H1 (cell line): Measurements from ENCODE around the gene PTHLH. TPM values are rescaled to one million over a fixed set of nuclear protein-coding genes. Genes with fewer than 3 reads are reported as not detected.

Experiments used
- CTCF ChIA-PET: fragments of 300-600 bp; sonication (Branson Sonifier 250); formaldehyde crosslinking; loops from one replicate; lab custom pipeline; 2021; ENCODE audit not compliant: partially characterized antibody; lab: Charles Lee
- POLR2A ChIA-PET: fragments of 300-600 bp; sonication (Branson Sonifier 250); formaldehyde crosslinking; loops from one replicate; lab custom pipeline; 2021; ENCODE audit warnings: inconsistent platforms; ENCODE audit not compliant: partially characterized antibody; lab: Charles Lee
- DNase-seq, 2 experiments: peaks; one replicate each; pipeline versions ENCODE4 v3.0.0 to v3.0.0-alpha.2; 2010 to 2022; ENCODE audit warnings: low spot score in 2 of 2, low read depth in 1 of 2, mixed read lengths in 1 of 2
- FAIRE-seq: peaks from 2 replicates; lab custom pipeline; 2011; peaks lifted over from hg19 to GRCh38; lab: Jason Lieb, UNC
- H2AFZ ChIP-seq: 2 replicates; pipeline ENCODE4 v1.8.1; 2012; ENCODE audit warnings: low read length, inconsistent platforms
- H2AK5ac ChIP-seq: 2 replicates; pipeline ENCODE4 v1.6.1; 2013; ENCODE audit warnings: low read depth, low read length
- H2BK120ac ChIP-seq: replicated peaks from 2 replicates; pipeline ENCODE3; 2013; ENCODE audit warnings: low read depth, low read length, inconsistent platforms
- H2BK12ac ChIP-seq: 2 replicates; pipeline ENCODE4 v1.6.1; 2013; ENCODE audit warnings: low read depth, low read length
- H2BK15ac ChIP-seq: 2 replicates; pipeline ENCODE4 v1.6.1; 2013; ENCODE audit warnings: low read length
- H2BK20ac ChIP-seq: 2 replicates; pipeline ENCODE4 v1.6.1; 2013; ENCODE audit warnings: low read length
- H2BK5ac ChIP-seq: 2 replicates; pipeline ENCODE4 v1.6.1; 2013; ENCODE audit warnings: low read depth, low read length
- H3K14ac ChIP-seq: 2 replicates; pipeline ENCODE4 v1.6.1; 2013; ENCODE audit warnings: inconsistent platforms; ENCODE audit not compliant: insufficient read length
- H3K18ac ChIP-seq: 2 replicates; pipeline ENCODE4 v1.6.1; 2013; ENCODE audit warnings: low read length; ENCODE audit errors: extremely low read depth
- H3K23ac ChIP-seq: 2 replicates; pipeline ENCODE4 v1.6.1; 2013; ENCODE audit warnings: inconsistent platforms; ENCODE audit not compliant: insufficient read length
- H3K23me2 ChIP-seq: 2 replicates; pipeline ENCODE4 v1.6.1; 2013; ENCODE audit warnings: low read depth, low read length
- H3K27ac ChIP-seq: 2 replicates; pipeline ENCODE4 v1.6.1; 2011; ENCODE audit warnings: low read depth, low read length, inconsistent platforms
- H3K27me3 ChIP-seq, 4 experiments: replicated peaks in 1 of 4; 1 replicate in 1 of 4; 2 replicates in 3 of 4; pipeline versions ENCODE4 v1.6.1 to v1.8.1; 2011 to 2013; ENCODE audit warnings: low read length in 3 of 4, mild to moderate bottlenecking in 3 of 4, inconsistent platforms in 2 of 4, mixed read lengths in 2 of 4, moderate library complexity in 1 of 4; ENCODE audit not compliant: control insufficient read depth in 3 of 4, insufficient read depth in 3 of 4; ENCODE audit errors: extremely low read depth in 1 of 4
- H3K36me3 ChIP-seq, 4 experiments: 2 replicates each; pipeline versions ENCODE4 v1.6.1 to v1.8.1; 2011 to 2013; ENCODE audit warnings: mild to moderate bottlenecking in 4 of 4, low read length in 3 of 4, moderate library complexity in 2 of 4, control low read depth in 1 of 4, inconsistent platforms in 1 of 4; ENCODE audit not compliant: insufficient read depth in 4 of 4, control insufficient read depth in 2 of 4
- H3K4ac ChIP-seq: replicated peaks from 2 replicates; pipeline ENCODE3; 2013; ENCODE audit warnings: low read length, low read depth, mixed read lengths, inconsistent platforms; ENCODE audit not compliant: insufficient read length
- H3K4me1 ChIP-seq, 4 experiments: replicated peaks in 1 of 4; 1 replicate in 1 of 4; 2 replicates in 3 of 4; pipeline versions ENCODE4 v1.6.1 to v1.8.1; 2011 to 2013; ENCODE audit warnings: low read length in 3 of 4, inconsistent platforms in 2 of 4, mixed read lengths in 1 of 4; ENCODE audit not compliant: insufficient read depth in 4 of 4, control insufficient read depth in 3 of 4
- H3K4me2 ChIP-seq, 2 experiments: 2 replicates each; pipeline versions ENCODE4 v1.6.1 to v1.8.1; 2011 to 2013; ENCODE audit warnings: low read depth in 2 of 2, low read length in 2 of 2, control low read depth in 1 of 2, inconsistent platforms in 1 of 2, mild to moderate bottlenecking in 1 of 2; ENCODE audit not compliant: insufficient read depth in 1 of 2
- H3K4me3 ChIP-seq, 4 experiments: fragments of 200-600, 300-600 bp in 1 of 4; sonication (generic), shearing (Covaris generic), sonication (Bioruptor Twin) in 1 of 4; 2 replicates each; pipeline versions ENCODE4 v1.5.1 to v1.8.1; 2011 to 2016; ENCODE audit warnings: low read length in 4 of 4, low read depth in 3 of 4, control low read depth in 2 of 4, inconsistent platforms in 2 of 4, mild to moderate bottlenecking in 2 of 4, mixed read lengths in 1 of 4, moderate library complexity in 1 of 4; ENCODE audit not compliant: insufficient read depth in 2 of 4; ENCODE audit errors: extremely low read depth in 1 of 4
- H3K56ac ChIP-seq: replicated peaks from 2 replicates; pipeline ENCODE3; 2013; ENCODE audit warnings: low read depth, mild to moderate bottlenecking, mixed read lengths, low read length, inconsistent platforms; ENCODE audit not compliant: insufficient read length
- H3K79me1 ChIP-seq: 2 replicates; pipeline ENCODE4 v1.6.1; 2013; ENCODE audit warnings: low read depth, low read length, control low read depth
- H3K79me2 ChIP-seq, 2 experiments: 2 replicates each; pipeline versions ENCODE4 v1.6.1 to v1.8.1; 2012 to 2013; ENCODE audit warnings: low read length in 2 of 2, mild to moderate bottlenecking in 2 of 2, inconsistent platforms in 1 of 2; ENCODE audit not compliant: insufficient read depth in 2 of 2, control insufficient read depth in 1 of 2
- H3K9ac ChIP-seq, 4 experiments: replicated peaks in 1 of 4; 1 replicate in 1 of 4; 2 replicates in 3 of 4; pipeline versions ENCODE4 v1.6.1 to v1.8.1; 2011 to 2013; ENCODE audit warnings: low read depth in 3 of 4, low read length in 3 of 4, control low read depth in 2 of 4, mild to moderate bottlenecking in 2 of 4, moderate library complexity in 2 of 4, inconsistent platforms in 1 of 4; ENCODE audit errors: extremely low read depth in 1 of 4
- H3K9me3 ChIP-seq, 2 experiments: 2 replicates each; pipeline versions ENCODE4 v1.6.1 to v1.8.1; 2012 to 2013; ENCODE audit warnings: mild to moderate bottlenecking in 2 of 2, moderate library complexity in 2 of 2, control low read depth in 1 of 2, inconsistent platforms in 1 of 2, low read depth in 1 of 2, low read length in 1 of 2, mixed read lengths in 1 of 2; ENCODE audit not compliant: insufficient read depth in 2 of 2
- H4K20me1 ChIP-seq, 2 experiments: replicated peaks in 1 of 2; 2 replicates each; pipeline versions ENCODE3 to v1.8.1; 2011 to 2013; ENCODE audit warnings: inconsistent platforms in 2 of 2, low read length in 2 of 2, mild to moderate bottlenecking in 1 of 2; ENCODE audit not compliant: insufficient read depth in 2 of 2, control insufficient read depth in 1 of 2
- H4K5ac ChIP-seq: 2 replicates; pipeline ENCODE4 v1.6.1; 2013; ENCODE audit warnings: low read length, low read depth, mixed read lengths, inconsistent platforms; ENCODE audit not compliant: insufficient read length
- H4K8ac ChIP-seq: 2 replicates; pipeline ENCODE4 v1.8.0; 2013; ENCODE audit warnings: mild to moderate bottlenecking, moderate library complexity, low read length, inconsistent platforms; ENCODE audit not compliant: insufficient read depth; ENCODE audit errors: extremely low read depth
- H4K91ac ChIP-seq: replicated peaks from 2 replicates; pipeline ENCODE3; 2013; ENCODE audit warnings: low read length, mixed read lengths, inconsistent platforms; ENCODE audit not compliant: insufficient read length
- ASH2L ChIP-seq: fragments of 200-600, 300-600 bp; sonication (generic); IDR thresholded peaks from one replicate; pipeline ENCODE4 v1.7.1; 2017; ENCODE audit warnings: low read length
- CBX8 ChIP-seq: fragments of 300-800, 300-1000 bp; sonication (generic); IDR thresholded peaks from 2 replicates; pipeline ENCODE4 v1.7.1; 2016; ENCODE audit warnings: low read depth, low read length, borderline replicate concordance
- CEBPB ChIP-seq: IDR thresholded peaks from 2 replicates; pipeline ENCODE4 v1.6.1; 2012; ENCODE audit warnings: low read depth, low read length
- CTBP2 ChIP-seq: IDR thresholded peaks from 2 replicates; pipeline ENCODE4 v1.7.0; 2011; ENCODE audit warnings: borderline replicate concordance, mild to moderate bottlenecking, moderate library complexity, mixed read lengths, low read length; ENCODE audit not compliant: insufficient read depth, insufficient read length
- EGR1 ChIP-seq: IDR thresholded peaks from 2 replicates; pipeline ENCODE4 v1.6.1; 2011; ENCODE audit warnings: low read depth, low read length, borderline replicate concordance
- SAP30 ChIP-seq: fragments of 300-600 bp; sonication (generic); IDR thresholded peaks from 2 replicates; pipeline ENCODE4 v1.7.1; 2012; ENCODE audit warnings: low read length, moderate library complexity, mild to moderate bottlenecking, inconsistent platforms; ENCODE audit not compliant: insufficient read depth, insufficient replicate concordance
- TBP ChIP-seq: IDR thresholded peaks from 2 replicates; pipeline ENCODE4 v1.6.1; 2011; ENCODE audit warnings: low read depth, low read length, improper control_type of control experiment
- TEAD4 ChIP-seq: IDR thresholded peaks from 2 replicates; pipeline ENCODE4 v1.6.1; 2012; ENCODE audit warnings: low read depth, low read length, inconsistent platforms, mixed read lengths
- WGBS, 2 experiments: shearing (Covaris generic) in 1 of 2; methylation state at CpG; one replicate each; pipeline versions ENCODE4 v1.1.6 to v1.1.7; 2013 to 2015; ENCODE audit warnings: low lambda C conversion rate in 2 of 2, mixed read lengths in 2 of 2, inconsistent platforms in 1 of 2, low coverage in 1 of 2, missing lambda C conversion rate in 1 of 2; ENCODE audit not compliant: insufficient replicate concordance in 2 of 2, insufficient coverage in 1 of 2, insufficient read length in 1 of 2; ENCODE audit errors: extremely low coverage in 1 of 2, missing lambda C conversion rate in 1 of 2; 5-methylcytosine and 5-hydroxymethylcytosine counted together
- polyA plus RNA-seq, 7 experiments: library from polyadenylated mRNA; depleted of rRNA in 3 of 7; stranded (reverse) in 5 of 7; unstranded in 2 of 7; fragments of >200 nt in 5 of 7; fragments of 200-250 nt in 2 of 7; gene quantifications; 1 replicate in 5 of 7; 2 replicates in 1 of 7; 4 replicates in 1 of 7; pipeline versions ENCODE4 v1.2.1 to v1.2.3, GENCODE V29; 2011 to 2013; ENCODE audit warnings: missing spikeins in 2 of 7, mixed read lengths in 2 of 7
- total RNA-seq: library from RNA; stranded (reverse); fragmentation: NEBNext Ultra II Directional; extraction: Animal tissue kit (Norgen Biotek cat#: 25700); gene quantifications from 2 replicates; pipeline ENCODE4 v1.2.1, GENCODE V29; 2021

PTHLH gene
- total and polyA plus RNA-seq, 2 of the 8 experiments (the other 6 are each of a cell fraction or from before 2014, with no cell fraction given): 0.32 TPM; not detected in 1

DNA sequence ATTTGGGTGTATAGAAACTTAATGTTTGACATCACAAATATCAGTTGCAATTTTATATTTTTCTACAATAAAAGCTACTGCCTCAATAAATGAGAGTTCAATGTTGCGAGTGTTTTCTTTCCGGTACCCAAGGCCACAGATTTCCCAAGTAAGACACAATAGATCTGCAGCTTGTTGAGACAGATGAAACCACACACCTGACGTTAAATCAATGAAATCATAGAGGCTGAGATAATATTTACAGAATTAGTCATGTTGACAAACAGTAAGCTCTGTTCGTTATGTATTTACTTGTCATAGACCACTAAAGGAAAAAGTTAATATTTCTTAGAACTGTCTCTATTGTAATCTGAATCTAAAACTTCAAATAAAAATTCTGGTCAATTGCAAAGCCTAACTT, 49.2 kb upstream of the PTHLH start:
- ChIA-PET CTCF (no interaction called here), POLR2A (no interaction called here)
- no peak overlapping the region for H3K4me2 ChIP-seq
- H4K20me1 ChIP-seq: no peaks in the 10 kb centered on the region
- no peak for DNase-seq
- no peak overlapping the region for H2AK5ac ChIP-seq
- H3K36me3 ChIP-seq: no peaks in the 10 kb centered on the region
- H2AFZ ChIP-seq: no peak overlapping the region
- H3K79me1 ChIP-seq: no peaks in the 10 kb centered on the region
- H2BK15ac ChIP-seq: no peak overlapping the region
- no peak overlapping the region for H2BK120ac ChIP-seq
- no peaks in the 10 kb centered on the region for H3K79me2 ChIP-seq
- no peaks in the 10 kb centered on the region for H3K4me1 ChIP-seq
- H3K23me2 ChIP-seq: no peaks in the 10 kb centered on the region
- H4K91ac ChIP-seq: no peak overlapping the region
- no peak overlapping the region for H3K27ac ChIP-seq
- H3K27me3 ChIP-seq: no peaks in the 10 kb centered on the region
- no peak overlapping the region for H3K4me3 ChIP-seq
- FAIRE-seq: no peak
- no peak overlapping the region for H3K4ac ChIP-seq
- H3K23ac ChIP-seq: no peak overlapping the region
- H3K14ac ChIP-seq: no peak overlapping the region
- H3K56ac ChIP-seq: no peak overlapping the region
- H3K18ac ChIP-seq: no peak overlapping the region
- no peak overlapping the region for H2BK12ac ChIP-seq
- H3K9me3 ChIP-seq: no peaks in the 10 kb centered on the region
- H4K8ac ChIP-seq: no peak overlapping the region
- H2BK20ac ChIP-seq: no peak overlapping the region
- H3K9ac ChIP-seq: no peak overlapping the region
- 89% methylated on average over 4 of the region's 4 CpGs; no CpG with 5 or more reads in 1 of the 2 experiments for WGBS, 2 experiments
- no peak overlapping the region for H2BK5ac ChIP-seq
- H4K5ac ChIP-seq: no peak overlapping the region
- TF ChIP-seq TEAD4 (no peak), CEBPB (no peak), TBP (no peak), SAP30 (no peak), ASH2L (no peak), CBX8 (no peak), CTBP2 (no peak), EGR1 (no peak)
